Measurements from ENCODE around the gene TMEM221. TPM values are rescaled to one million over a fixed set of nuclear protein-coding genes. Genes with fewer than 3 reads are reported as not detected.

Gene TMEM221
- total RNA-seq, 8 experiments from 2014 or later: 0.23 to 1.7 (median 0.29) TPM; not detected in 1

- Histone ChIP-seq H3K27ac (peak within 1 kb of the TSS in 1 of 2 donors; percentile 74), H3K4me3 (peak within 1 kb of the TSS in 2 of 5 donors; percentile 41 to 43), H3K4me1 (replicated peaks in 1 of 2) (peaks cover 35 to 37% of the 10 kb centered on the region in 2 donors)
- 49 to 100% (median 86%) methylated on average over 1 to 5 of the region's 18 CpGs; no CpG with 5 or more reads in 5 of the 10 experiments for WGBS, 10 experiments
- in situ Hi-C loops (cut with MboI; ENCODE audit: low pct_unique_long_range_greater_than_20kb in 2 of 9, low sequenced_read_pairs in 9 of 9, unreplicated experiment in 9 of 9): loop anchor here in 1 of 9 experiments (10.0 kb wide), 1 partner anchor 59 kb away; the partner anchor contains the start of gene NXNL1
- ATAC-seq (replicated peaks in 6 of 8): peak; percentile 21 to 98 (median 39)
These were observed 43.0 kb downstream of the TMEM221 start, which contains the start of gene BST2 for GRCh38 chr19:17405250-17406045. BST2 (minus strand) TSS chr19:17405630; CDS start chr19:17405575, 55 bp downstream.

GRCh38 chr19:17404621-17405249 lies 43.7 kb downstream of the TMEM221 start:
- in situ Hi-C loops (cut with MboI; ENCODE audit: low pct_unique_long_range_greater_than_20kb in 2 of 9, low sequenced_read_pairs in 9 of 9, unreplicated experiment in 9 of 9): loop anchor here in 1 of 9 experiments (10.0 kb wide), 1 partner anchor 60 kb away; the partner anchor contains the start of gene NXNL1
- Histone ChIP-seq H3K4me3 (peak overlapping the region in 2 of 5 donors; percentile 41 to 43), H3K27ac (peak overlapping the region in 1 of 2 donors; percentile 74), H3K4me1 (replicated peaks in 1 of 2) (peaks cover 35 to 37% of the 10 kb centered on the region in 2 donors)
- ATAC-seq (replicated peaks in 6 of 8): no peak
- whole genome bisulfite sequencing, 10 experiments: 29 to 100% (median 77%) methylated on average over 1 to 4 of the region's 7 CpGs; no CpG with 5 or more reads in 2 of the 10 experiments

GRCh38 chr19:17404015-17404414 lies 44.5 kb downstream of the TMEM221 start:
- no CpG with 5 or more reads among the region's 6 CpGs for WGBS, 10 experiments
- in situ Hi-C loops (cut with MboI; ENCODE audit: low pct_unique_long_range_greater_than_20kb in 2 of 9, low sequenced_read_pairs in 9 of 9, unreplicated experiment in 9 of 9): loop anchor here in 1 of 9 experiments (10.0 kb wide), 1 partner anchor 61 kb away; the partner anchor contains the start of gene NXNL1
- H3K4me3 ChIP-seq: peak overlapping the region; percentile 11 to 43 (median 22)
- peak in 5 of 8 experiments; percentile 3 to 25 (median 12) for ATAC-seq (replicated peaks in 6 of 8)
- peaks cover 35 to 37% of the 10 kb centered on the region in 2 donors for H3K4me1 ChIP-seq (replicated peaks in 1 of 2)
- H3K27ac ChIP-seq: peak overlapping the region; percentile 39 to 74

GRCh38 chr19:17402982-17403855 lies 45.2 kb downstream of the TMEM221 start:
- peak overlapping the region; percentile 11 to 43 (median 22) for H3K4me3 ChIP-seq
- peak in 6 of 8 experiments; percentile 64 to 88 (median 86) for ATAC-seq (replicated peaks in 6 of 8)
- H3K27ac ChIP-seq: peak overlapping the region; percentile 39 to 74
- in situ Hi-C loops (cut with MboI; ENCODE audit: low pct_unique_long_range_greater_than_20kb in 2 of 9, low sequenced_read_pairs in 9 of 9, unreplicated experiment in 9 of 9): loop anchor here in 1 of 9 experiments (10.0 kb wide), 1 partner anchor 62 kb away; the partner anchor contains the start of gene NXNL1
- WGBS, 10 experiments: 4% methylated on average over 4 of the region's 36 CpGs; no CpG with 5 or more reads in 9 of the 10 experiments
- H3K4me1 ChIP-seq (replicated peaks in 1 of 2): peaks cover 35 to 37% of the 10 kb centered on the region in 2 donors

- no peak for ATAC-seq (replicated peaks in 6 of 8)
- in situ Hi-C loops (cut with MboI; ENCODE audit: low pct_unique_long_range_greater_than_20kb in 2 of 9, low sequenced_read_pairs in 9 of 9, unreplicated experiment in 9 of 9): loop anchor here in 1 of 9 experiments (10.0 kb wide), 1 partner anchor 63 kb away; the partner anchor contains the start of gene NXNL1
- Histone ChIP-seq H3K4me1 (replicated peaks in 1 of 2) (peaks cover 25 to 31% of the 10 kb centered on the region in 2 donors), H3K4me3 (no peak overlapping the region), H3K27ac (no peak overlapping the region)
- WGBS, 10 experiments: 80 to 100% (median 94%) methylated on average over 1 to 6 of the region's 6 CpGs; no CpG with 5 or more reads in 5 of the 10 experiments
These were observed 46.8 kb downstream of the TMEM221 start for GRCh38 chr19:17401628-17402027.

GRCh38 chr19:17398902-17399527 lies 49.5 kb downstream of the TMEM221 start:
- no peak overlapping the region for H3K4me3 ChIP-seq
- 60 to 100% (median 71%) methylated on average over 1 to 2 of the region's 8 CpGs; no CpG with 5 or more reads in 3 of the 10 experiments for WGBS, 10 experiments
- in situ Hi-C loops (cut with MboI; ENCODE audit: low pct_unique_long_range_greater_than_20kb in 2 of 9, low sequenced_read_pairs in 9 of 9, unreplicated experiment in 9 of 9): no loop called here
- H3K27ac ChIP-seq: no peak overlapping the region
- no peak for ATAC-seq (replicated peaks in 6 of 8)
- H3K4me1 ChIP-seq (replicated peaks in 1 of 2): peaks cover 6% of the 10 kb centered on the region in 2 donors

- in situ Hi-C loops (cut with MboI; ENCODE audit: low pct_unique_long_range_greater_than_20kb in 2 of 9, low sequenced_read_pairs in 9 of 9, unreplicated experiment in 9 of 9): no loop called here
- peak in 2 of 8 experiments; percentile 18 to 47 for ATAC-seq (replicated peaks in 6 of 8)
- peaks cover 4 to 5% of the 10 kb centered on the region in 2 donors for H3K4me1 ChIP-seq (replicated peaks in 1 of 2)
- no peak overlapping the region for H3K4me3 ChIP-seq
- WGBS, 10 experiments: 0 to 92% (median 49%) methylated on average over 2 to 9 of the region's 19 CpGs; no CpG with 5 or more reads in 4 of the 10 experiments
- no peak overlapping the region for H3K27ac ChIP-seq
These were observed 53.5 kb downstream of the TMEM221 start for GRCh38 chr19:17394891-17395415.

GRCh38 chr19:17393914-17394313 lies 54.6 kb downstream of the TMEM221 start, which contains the start of gene CCDC194:
CCDC194 (minus strand) TSS chr19:17394196; CDS start chr19:17394158, 38 bp downstream.
- WGBS, 10 experiments: 0 to 93% (median 20%) methylated on average over 2 to 12 of the region's 41 CpGs; no CpG with 5 or more reads in 6 of the 10 experiments
- ATAC-seq (replicated peaks in 6 of 8): no peak
- in situ Hi-C loops (cut with MboI; ENCODE audit: low pct_unique_long_range_greater_than_20kb in 2 of 9, low sequenced_read_pairs in 9 of 9, unreplicated experiment in 9 of 9): no loop called here
- peaks cover 4 to 5% of the 10 kb centered on the region in 2 donors for H3K4me1 ChIP-seq (replicated peaks in 1 of 2)
- no peak within 1 kb of the TSS for H3K4me3 ChIP-seq
- no peak within 1 kb of the TSS for H3K27ac ChIP-seq

- 0 to 100% (median 42%) methylated on average over 1 of the region's 2 CpGs; no CpG with 5 or more reads in 4 of the 10 experiments for WGBS, 10 experiments
- H3K4me1 ChIP-seq (replicated peaks in 1 of 2): peaks cover 4 to 5% of the 10 kb centered on the region in 2 donors
- no peak for ATAC-seq (replicated peaks in 6 of 8)
These were observed 55.5 kb downstream of the TMEM221 start for GRCh38 chr19:17393002-17393401.

GRCh38 chr19:17391371-17392151 lies 56.9 kb downstream of the TMEM221 start:
- peaks cover 4 to 5% of the 10 kb centered on the region in 2 donors for H3K4me1 ChIP-seq (replicated peaks in 1 of 2)
- peak in 3 of 8 experiments; percentile 1 to 9 (median 4) for ATAC-seq (replicated peaks in 6 of 8)
- in situ Hi-C loops (cut with MboI; ENCODE audit: low pct_unique_long_range_greater_than_20kb in 2 of 9, low sequenced_read_pairs in 9 of 9, unreplicated experiment in 9 of 9): no loop called here
- H3K27ac ChIP-seq: no peak overlapping the region
- H3K4me3 ChIP-seq: peak overlapping the region; percentile 31 to 40 (median 37)
- WGBS, 10 experiments: 0 to 41% (median 13%) methylated on average over 1 to 10 of the region's 26 CpGs; no CpG with 5 or more reads in 1 of the 10 experiments

More at GRCh38 chr19:17393002-17393401, 55.5 kb downstream of the TMEM221 start:
- Histone ChIP-seq H3K4me3 (no peak overlapping the region), H3K27ac (no peak overlapping the region)
- in situ Hi-C loops (cut with MboI; ENCODE audit: low pct_unique_long_range_greater_than_20kb in 2 of 9, low sequenced_read_pairs in 9 of 9, unreplicated experiment in 9 of 9): no loop called here

Measured in motor neuron (in vitro differentiated cells).